DMS153 treated with DMSO at 0.1 percent for 48 hours (cell line): Measurements from ENCODE around the gene PDXK.
"Not testable (repeated sequence)": the region's sequence is repeated elsewhere in the genome, so short reads cannot be mapped to it uniquely, and the experiment has no call there.

Experiments used
- DNase-seq: peaks from one replicate; lab custom pipeline; 2025; ENCODE audit not compliant: unreplicated experiment; lab: John Stamatoyannopoulos, UW

PDXK gene

GRCh38 chr21:43718872-43719747 lies at the start of gene PDXK:
Gene PDXK (plus strand): TSS chr21:43719129. CDS start chr21:43719295, 166 bp downstream.
- peak; percentile 50 for DNase-seq

- no peak for DNase-seq
Observed at GRCh38 chr21:43669828-43670605, 48.9 kb upstream of the PDXK start.

GRCh38 chr21:43675871-43676270 lies 43.1 kb upstream of the PDXK start:
- DNase-seq = no peak

GRCh38 chr21:43676391-43676790 lies 42.5 kb upstream of the PDXK start:
- DNase-seq = no peak

GRCh38 chr21:43679951-43680350 lies 39.0 kb upstream of the PDXK start:
- no peak for DNase-seq

- not testable (repeated sequence) for DNase-seq
Observed at GRCh38 chr21:43680421-43680820, 38.5 kb upstream of the PDXK start.

GRCh38 chr21:43681650-43682049 lies 37.3 kb upstream of the PDXK start:
- DNase-seq = no peak

GRCh38 chr21:43684424-43684823 lies 34.5 kb upstream of the PDXK start:
- DNase-seq = no peak

- DNase-seq = no peak
Observed at GRCh38 chr21:43686811-43687565, 31.9 kb upstream of the PDXK start.

- no peak for DNase-seq
Observed at GRCh38 chr21:43687566-43688399, 31.1 kb upstream of the PDXK start.

GRCh38 chr21:43688906-43689305 lies 30.0 kb upstream of the PDXK start:
- no peak for DNase-seq

- DNase-seq = no peak
Observed at GRCh38 chr21:43689556-43690337, 29.2 kb upstream of the PDXK start.

- no peak for DNase-seq
Observed at GRCh38 chr21:43690346-43690745, 28.6 kb upstream of the PDXK start.

- DNase-seq = no peak
Observed at GRCh38 chr21:43691086-43691795, 27.7 kb upstream of the PDXK start.

- no peak for DNase-seq
Observed at GRCh38 chr21:43691801-43692200, 27.1 kb upstream of the PDXK start.

GRCh38 chr21:43692949-43693348 lies 26.0 kb upstream of the PDXK start:
- DNase-seq = no peak

- no peak for DNase-seq
Observed at GRCh38 chr21:43693981-43694380, 24.9 kb upstream of the PDXK start.

GRCh38 chr21:43694437-43695079 lies 24.4 kb upstream of the PDXK start:
- DNase-seq = no peak

GRCh38 chr21:43696214-43696613 lies 22.7 kb upstream of the PDXK start:
- no peak for DNase-seq
